Measurements from ENCODE around the gene SIMC1.

DNA sequence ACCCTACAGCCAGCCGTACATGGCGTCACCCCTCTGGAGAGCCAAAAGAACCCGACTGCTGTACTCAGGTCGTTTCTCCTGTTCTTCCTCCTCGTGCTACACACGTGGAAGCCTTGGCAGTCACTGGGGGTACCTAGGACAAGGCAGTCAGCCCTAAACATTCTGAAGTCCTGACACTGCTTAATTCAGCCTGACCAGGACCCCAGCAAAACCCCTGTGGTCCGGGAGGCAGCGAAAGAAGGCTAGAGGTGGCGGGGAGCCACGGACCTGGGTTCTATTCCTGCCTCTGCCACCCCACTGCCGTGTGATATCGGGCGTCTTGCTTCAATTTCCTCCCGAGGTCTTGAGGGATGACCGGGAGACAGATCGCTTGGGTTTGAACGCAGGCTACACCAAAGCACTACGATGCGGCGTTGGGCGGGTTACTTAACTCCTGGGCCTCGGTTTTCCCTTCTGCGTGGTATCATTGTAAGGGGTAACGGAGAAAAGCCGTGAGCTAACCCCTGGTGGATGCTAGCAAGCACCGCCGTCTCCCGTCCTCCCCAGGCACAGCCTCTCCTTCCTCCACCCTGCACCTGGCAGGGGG, 126.6 kb downstream of the SIMC1 start:
- TF ChIP-seq CTCF (IDR thresholded peaks at IDR 0.05; ENCODE audit: extremely low read depth in 1 of 2, insufficient read depth in 1 of 2, low read depth in 1 of 2, low read length in 2 of 2) (no peak), JUN (IDR thresholded peaks at IDR 0.05; ENCODE audit: borderline replicate concordance, insufficient read depth, insufficient read length, low read depth) (no peak), EZH2 (IDR thresholded peaks at IDR 0.05; ENCODE audit: borderline replicate concordance, low read depth, low read length, severe bottlenecking) (no peak)

Data from endothelial cell of umbilical vein (primary cell).